Heart left ventricle (tissue), 16 donors: ENCODE results near the gene CUL7. TPM values are rescaled to one million over a fixed set of nuclear protein-coding genes. Genes with fewer than 3 reads are reported as not detected.

Source experiments
- ATAC-seq, 4 donors: fragments of 200-7000 bp; cut with Tn5 transposase; one replicate each; pipeline ENCODE4 v1.9.1; 2020 to 2022; ENCODE audit warnings: moderate library complexity in 4 of 4, mild to moderate bottlenecking in 3 of 4, moderate number of reproducible peaks in 1 of 4
- DNase-seq, 5 donors: peaks; one replicate each; pipeline ENCODE4 v3.0.0-alpha.2; 2020
- H3K27ac ChIP-seq, 12 donors: fragments of 200-600 bp; sonication (generic) in 4 of 12; one replicate each; pipeline versions ENCODE4 v1.5.0 to v1.8.0; 2016 to 2022; ENCODE audit warnings: mild to moderate bottlenecking in 2 of 12
- H3K27me3 ChIP-seq, 9 donors: fragments of 200-600 bp; sonication (generic) in 2 of 9; one replicate each; pipeline versions ENCODE4 v1.5.1 to v1.8.0; 2016 to 2022; ENCODE audit warnings: mild to moderate bottlenecking in 3 of 9
- H3K36me3 ChIP-seq, 9 donors: fragments of 200-600 bp; sonication (generic) in 2 of 9; one replicate each; pipeline versions ENCODE4 v1.5.0 to v1.8.0; 2018 to 2022; ENCODE audit warnings: mild to moderate bottlenecking in 2 of 9
- H3K4me1 ChIP-seq, 12 donors: fragments of 200-600 bp; sonication (generic) in 4 of 12; one replicate each; pipeline versions ENCODE4 v1.5.0 to v1.8.0; 2016 to 2022; ENCODE audit warnings: mild to moderate bottlenecking in 3 of 12
- H3K4me3 ChIP-seq, 12 donors: fragments of 200-600 bp; sonication (generic) in 4 of 12; one replicate each; pipeline versions ENCODE4 v1.5.0 to v1.8.0; 2017 to 2022; ENCODE audit warnings: mild to moderate bottlenecking in 9 of 12, moderate library complexity in 4 of 12
- H3K9me3 ChIP-seq, 12 donors: fragments of 200-600 bp; sonication (generic) in 4 of 12; one replicate each; pipeline versions ENCODE4 v1.5.0 to v1.8.0; 2016 to 2022; ENCODE audit warnings: mild to moderate bottlenecking in 1 of 12
- CTCF ChIP-seq, 12 donors: fragments of 200-600 bp; sonication (generic) in 4 of 12; IDR thresholded peaks; one replicate each; pipeline versions ENCODE4 v1.5.0 to v1.8.0; 2018 to 2022; ENCODE audit warnings: antibody characterized with exemption in 12 of 12, mild to moderate bottlenecking in 5 of 12
- POLR2A ChIP-seq, 2 donors: fragments of 450-650 bp; IDR thresholded peaks; one replicate each; pipeline ENCODE4 v1.6.1; 2017; ENCODE audit warnings: antibody characterized with exemption in 2 of 2, mild to moderate bottlenecking in 2 of 2, moderate library complexity in 2 of 2
- WGBS, 4 donors: extraction: QIAGEN DNeasy Blood & Tissue Kit in 2 of 4; methylation state at CpG; one replicate each; pipeline versions ENCODE4 v1.1.5 to v1.1.7; 2013 to 2018; 5-methylcytosine and 5-hydroxymethylcytosine counted together
- intact Hi-C, 10 donors: fragments of 100-400 bp; cut with DNase I; formaldehyde crosslinking; loops; one replicate each; pipeline versions ENCODE4 v1.11.1 to v1.14.2; 2022
- polyA plus RNA-seq, 2 donors: library from polyadenylated mRNA; stranded (reverse); fragments of 200-250 nt; gene quantifications; one replicate each; pipeline ENCODE4 v1.2.3, GENCODE V29; 2013
- total RNA-seq, 9 donors: library from RNA; depleted of rRNA in 2 of 9; stranded (reverse); fragments of >200 nt in 2 of 9; fragmentation: NEBNext Ultra II Directional in 3 of 9; extraction: Animal tissue kit (Norgen Biotek cat#: 25700) in 3 of 9; gene quantifications; one replicate each; pipeline versions ENCODE4 v1.1.0 to v1.2.4, GENCODE V29; 2016 to 2023
- donor health status: ischemic (EF 13 %, LVEDD 7.1; RV severe dilation, severe dysfunction).
- donor health status: healthy with polysubstance abuse.
- donor health status: DM: no; HTN: yes; CAD: no.
- donor health status: DM: no; HTN: no; CAD: no.
- donor health status: ischemic (EF 25% LVEDD 6.9; RV normal size, moderate dysfunction).
- donor health status: ischemic (EF 25% LVEDD 5.7; RV mildly dilated, moderate dysfunction).
- donor health status: healthy.
- donor health status: DM: yes; HTN: yes; CAD: no.
- donor health status: ischemic (EF 35%, LVEDD 5.7; RV mildly dilated, moderate dysfunction).
- donor health status: nonischemic (EF 11% LVEDD 7.7; RV severe dilation, severe dysfunction).
- donor health status: DM: yes; HTN: yes; CAD: no.
- donor health status: PGD.
- donor health status: ischemic (EF 29% LVEDD 5.4; RV normal size, mild dysfunction).
- donor health status: nonischemic (EF 23%, LVEDD 6.1; RV moderate dilation, normal function).

The CUL7 gene
- total and polyA plus RNA-seq, 11 donors, result 3.5 to 13.2 (median 7.9) TPM

GRCh38 chr6:43029120-43029519 is 24.5 kb downstream of the CUL7 start:
- peaks cover 0 to 6% (median 1%) of the 10 kb centered on the region in 12 donors for H3K4me1 ChIP-seq
- no peak for TF ChIP-seq CTCF (IDR thresholded peaks at IDR 0.05)
- TF ChIP-seq POLR2A (IDR thresholded peaks at IDR 0.05), result no peak
- 85 to 91% (median 89%) methylated on average over 9 of the region's 9 CpGs for WGBS, 4 donors
- H3K36me3 ChIP-seq, result peaks cover 6 to 97% (median 93%) of the 10 kb centered on the region in 9 donors
- intact Hi-C loops, result no loop called here
- no peak overlapping the region for H3K27ac ChIP-seq
- no peak overlapping the region for H3K4me3 ChIP-seq
- no peaks in the 10 kb centered on the region for H3K9me3 ChIP-seq
- ATAC-seq (no peak), DNase-seq (no peak)
- no peaks in the 10 kb centered on the region for H3K27me3 ChIP-seq

DNA sequence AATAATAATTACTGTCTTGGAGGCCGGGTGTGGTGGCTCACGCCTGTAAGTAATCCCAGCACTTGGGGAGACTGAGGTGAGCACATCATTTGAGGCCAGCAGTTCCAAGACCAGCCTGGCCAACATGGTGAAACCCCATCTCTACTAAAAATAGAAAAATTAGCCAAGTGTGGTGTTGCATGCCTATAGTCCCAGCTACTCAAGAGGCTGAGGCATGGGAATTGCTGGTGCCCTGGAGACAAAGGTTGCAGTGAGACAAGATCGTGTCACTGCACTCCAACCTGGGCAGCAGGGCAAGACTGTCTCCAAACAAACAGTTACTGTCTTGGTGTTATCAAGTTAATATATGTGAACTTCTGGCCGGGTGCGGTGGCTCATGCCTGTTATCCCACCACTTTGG is 27.3 kb downstream of the CUL7 start:
- Histone ChIP-seq H3K27me3 (no peaks in the 10 kb centered on the region), H3K27ac (no peak overlapping the region), H3K4me1 (peaks cover 0 to 27% (median 18%) of the 10 kb centered on the region in 12 donors), H3K9me3 (no peaks in the 10 kb centered on the region), H3K4me3 (no peak overlapping the region), H3K36me3 (peaks cover 6 to 78% (median 71%) of the 10 kb centered on the region in 9 donors)
- DNase-seq (no peak), ATAC-seq (no peak)
- 87 to 92% (median 91%) methylated on average over 5 of the region's 5 CpGs for WGBS, 4 donors
- intact Hi-C loops, result no loop called here
- TF ChIP-seq POLR2A (IDR thresholded peaks at IDR 0.05), result no peak
- no peak for TF ChIP-seq CTCF (IDR thresholded peaks at IDR 0.05)

DNA sequence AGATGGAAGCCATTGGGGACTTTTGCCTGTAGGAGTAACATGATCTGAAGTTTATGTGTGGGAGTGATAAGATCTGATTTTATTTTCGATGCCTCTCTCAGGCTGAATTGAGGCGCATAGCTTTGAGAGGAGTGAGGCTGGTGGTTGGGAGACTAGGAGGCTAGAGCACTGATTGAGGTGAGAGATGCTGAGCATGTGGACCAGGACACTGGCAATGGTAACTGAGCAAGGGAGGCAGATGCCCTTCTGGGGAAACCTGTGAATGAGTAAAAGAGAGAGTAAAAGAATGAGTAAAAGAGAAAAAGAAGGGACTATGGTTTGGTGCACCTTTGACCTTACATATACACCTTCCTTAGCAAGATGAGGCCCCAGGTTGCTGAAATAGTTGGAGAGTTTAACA is 29.2 kb downstream of the CUL7 start:
- no peak for TF ChIP-seq POLR2A (IDR thresholded peaks at IDR 0.05)
- TF ChIP-seq CTCF (IDR thresholded peaks at IDR 0.05), result no peak
- no peak for ATAC-seq
- peaks cover 6 to 73% (median 63%) of the 10 kb centered on the region in 9 donors for H3K36me3 ChIP-seq
- intact Hi-C loops, result no loop called here
- no peaks in the 10 kb centered on the region for H3K27me3 ChIP-seq
- H3K9me3 ChIP-seq, result no peaks in the 10 kb centered on the region
- 80 to 92% (median 87%) methylated on average over 2 of the region's 2 CpGs for whole genome bisulfite sequencing, 4 donors
- no peak for DNase-seq
- H3K27ac ChIP-seq, result no peak overlapping the region
- no peak overlapping the region for H3K4me3 ChIP-seq
- H3K4me1 ChIP-seq, result peaks cover 0 to 35% (median 26%) of the 10 kb centered on the region in 12 donors

DNA sequence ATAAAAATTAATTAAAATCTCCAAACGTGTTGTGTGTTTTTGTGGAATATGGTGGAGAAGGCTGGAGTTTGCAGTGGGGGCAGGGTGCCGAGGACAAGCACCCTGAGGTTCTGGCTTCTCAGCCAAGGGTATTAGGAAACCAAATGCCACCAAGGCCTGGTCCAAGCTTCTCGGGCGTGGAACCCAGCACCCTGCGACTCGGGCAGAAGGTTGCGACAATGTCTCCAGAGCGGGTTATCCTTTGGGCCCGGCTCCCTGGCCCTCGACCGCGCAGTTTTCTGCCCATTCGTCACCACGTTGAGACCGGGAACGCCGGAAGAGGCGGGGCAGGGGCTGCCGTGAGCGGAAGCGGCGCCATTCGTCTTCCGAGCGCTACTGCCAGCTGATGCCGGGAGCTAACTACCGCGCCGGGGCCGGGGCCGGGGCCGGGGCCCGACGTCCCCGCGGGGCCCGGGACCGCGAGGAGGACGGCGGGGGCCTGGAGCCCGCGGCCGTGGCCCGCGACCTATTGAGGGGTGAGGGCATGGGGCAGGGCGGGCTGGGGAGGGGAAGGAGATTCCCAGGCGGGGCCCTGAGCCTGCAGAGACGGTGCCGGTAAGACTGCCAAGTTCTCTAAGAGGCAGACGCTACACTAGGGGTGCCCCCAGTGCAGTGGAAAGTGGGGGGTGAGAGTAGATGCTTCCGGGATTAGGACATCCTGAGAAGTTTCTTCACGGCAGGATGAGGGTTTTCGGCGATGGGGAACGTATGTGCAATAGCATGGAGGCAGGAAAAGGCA is 32.2 kb downstream of the CUL7 start, which contains the start of gene RRP36:
Gene RRP36, plus strand, starts transcription at position 354 of the 778 bp plus-strand sequence. Its CDS starts 32 bp downstream, at position 386.
- DNase-seq (peak; percentile 81 to 91 (median 86)), ATAC-seq (peak; percentile 42 to 89 (median 83))
- peak within 1 kb of the TSS; percentile 7 to 96 (median 87) for H3K27ac ChIP-seq
- H3K27me3 ChIP-seq, result no peaks in the 10 kb centered on the region
- H3K4me3 ChIP-seq, result peak within 1 kb of the TSS; percentile 72 to 98 (median 92)
- peaks cover 0 to 58% (median 41%) of the 10 kb centered on the region in 12 donors for H3K4me1 ChIP-seq
- TF ChIP-seq POLR2A (IDR thresholded peaks at IDR 0.05) (peak in 1 of 2 donors; percentile 47), CTCF (IDR thresholded peaks at IDR 0.05) (no peak)
- WGBS, 4 donors, result 1 to 4% (median 1%) methylated on average over 14 to 56 of the region's 56 CpGs
- intact Hi-C loops, result loop anchor here in 1 of 10 donors (2.0 kb wide), 1 partner anchor 31 kb away; the partner anchor contains the start of gene CUL7
- peaks cover 6 to 68% (median 61%) of the 10 kb centered on the region in 9 donors for H3K36me3 ChIP-seq
- H3K9me3 ChIP-seq, result no peaks in the 10 kb centered on the region
